Left ventricle myocardium superior (tissue), 1 donor: ENCODE results near the gene PRKCH. TPM values are rescaled to one million over a fixed set of nuclear protein-coding genes. Genes with fewer than 3 reads are reported as not detected.

Experiments
- ATAC-seq: fragments of 200-7000 bp; cut with Tn5 transposase; one replicate; pipeline ENCODE4 v1.9.1; 2020; ENCODE audit warnings: mild to moderate bottlenecking, moderate library complexity
- DNase-seq: peaks from one replicate; pipeline ENCODE4 v3.0.0-alpha.2; 2020
- intact Hi-C: fragments of 100-400 bp; cut with micrococcal nuclease; formaldehyde crosslinking; loops from one replicate; pipeline ENCODE4 v1.11.0; 2022
- total RNA-seq: library from RNA; stranded (reverse); fragmentation: NEBNext Ultra II Directional; extraction: Animal tissue kit (Norgen Biotek cat#: 25700); gene quantifications from one replicate; pipeline ENCODE4 v1.2.1, GENCODE V29; 2021
- donor health status: DM: no; HTN: yes; CAD: no; lungs with severe emphysema.

The PRKCH gene
- total RNA-seq, 1 donor from 2014 or later = 15.9 TPM

DNA sequence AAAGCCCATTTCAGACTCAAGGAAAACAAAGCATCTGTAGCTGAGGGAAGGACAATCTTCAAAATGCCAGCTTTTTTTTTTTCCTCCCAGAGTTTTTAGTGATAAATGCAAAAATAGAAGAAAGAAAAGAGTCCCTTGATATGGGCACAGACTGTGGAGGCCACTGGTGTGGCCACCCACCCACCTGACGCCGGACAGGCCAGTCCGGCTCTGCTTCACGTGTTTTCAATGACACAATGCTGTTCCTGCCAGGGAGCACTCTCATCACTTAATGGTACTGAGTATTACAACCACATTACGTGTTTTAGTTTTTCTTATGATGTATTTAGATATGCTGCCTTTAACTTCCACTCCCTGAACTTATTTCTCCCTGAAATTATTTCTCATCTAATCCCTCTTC, 218.3 kb downstream of the PRKCH start:
- ATAC-seq = no peak
- DNase-seq = no peak
- intact Hi-C loops = no loop called here

- ATAC-seq (no peak), DNase-seq (no peak)
- intact Hi-C loops = no loop called here
These were observed 219.6 kb downstream of the PRKCH start for GRCh38 chr14:61540931-61541330.

DNA sequence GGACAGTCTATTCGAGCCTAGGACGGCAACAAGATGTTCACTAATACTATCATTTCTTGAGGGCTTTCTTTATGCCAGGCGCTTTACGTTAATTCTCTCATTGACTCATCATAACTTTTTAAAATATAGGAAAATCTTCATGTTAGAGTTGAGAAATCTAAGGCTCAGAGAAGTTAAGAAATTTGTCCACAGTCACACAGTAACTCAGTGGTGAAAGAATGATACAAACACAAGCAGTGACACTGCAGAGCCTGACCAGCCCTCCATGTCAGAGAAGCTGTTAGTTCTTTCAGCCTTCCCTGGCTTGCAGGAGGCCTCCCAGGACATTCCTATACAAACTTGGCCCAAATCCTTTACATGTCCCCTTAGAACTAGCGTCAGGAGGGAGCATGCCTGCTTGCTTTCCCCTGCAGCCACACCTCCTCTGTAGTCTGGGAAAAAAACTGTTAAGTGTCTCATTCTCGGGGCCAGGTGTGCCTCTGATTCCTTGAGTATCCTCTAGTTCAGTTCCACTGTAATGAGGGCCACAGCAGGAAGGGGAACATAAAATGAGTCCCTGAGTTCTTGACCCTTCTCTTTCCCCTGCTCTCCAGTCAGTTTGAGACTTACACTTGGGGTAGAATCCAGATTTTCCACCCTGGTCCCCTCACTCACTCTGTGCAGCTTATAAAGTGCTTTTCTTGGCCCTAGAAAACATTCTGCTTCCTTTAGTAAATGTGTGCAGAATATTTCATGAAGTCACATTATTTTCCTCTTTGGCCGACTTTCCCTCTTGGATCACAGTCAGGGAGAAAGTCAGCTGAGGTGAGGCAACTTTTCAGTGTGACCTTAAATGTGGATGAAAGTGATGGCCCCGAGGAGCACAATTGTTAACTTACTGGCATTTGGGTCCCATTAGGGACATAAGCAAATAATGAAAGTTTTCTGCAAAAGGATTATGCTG, 221.7 kb downstream of the PRKCH start:
- ATAC-seq = peak; percentile 46
- intact Hi-C loops = no loop called here
- no peak for DNase-seq

DNA sequence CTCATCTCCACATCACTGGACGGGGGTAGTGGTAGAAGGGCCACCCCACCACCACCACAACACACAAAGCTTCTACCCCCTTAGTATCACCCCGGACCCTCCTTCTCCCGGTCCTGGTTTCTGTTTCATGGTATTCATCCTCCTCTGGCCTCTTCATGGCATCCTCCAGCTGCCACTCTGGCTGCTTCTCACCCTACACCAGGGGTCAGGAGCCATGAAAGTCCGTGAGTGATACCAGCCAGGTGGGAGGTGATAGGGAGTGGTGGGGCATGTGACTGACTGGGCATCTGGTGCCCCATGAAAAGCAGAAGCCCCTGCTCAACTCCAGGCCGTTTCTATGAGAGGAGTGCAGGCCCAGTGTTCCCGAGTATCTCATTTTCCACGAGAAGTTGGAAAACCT, 222.6 kb downstream of the PRKCH start:
- intact Hi-C loops = no loop called here
- DNase-seq (no peak), ATAC-seq (peak; percentile 3)

DNA sequence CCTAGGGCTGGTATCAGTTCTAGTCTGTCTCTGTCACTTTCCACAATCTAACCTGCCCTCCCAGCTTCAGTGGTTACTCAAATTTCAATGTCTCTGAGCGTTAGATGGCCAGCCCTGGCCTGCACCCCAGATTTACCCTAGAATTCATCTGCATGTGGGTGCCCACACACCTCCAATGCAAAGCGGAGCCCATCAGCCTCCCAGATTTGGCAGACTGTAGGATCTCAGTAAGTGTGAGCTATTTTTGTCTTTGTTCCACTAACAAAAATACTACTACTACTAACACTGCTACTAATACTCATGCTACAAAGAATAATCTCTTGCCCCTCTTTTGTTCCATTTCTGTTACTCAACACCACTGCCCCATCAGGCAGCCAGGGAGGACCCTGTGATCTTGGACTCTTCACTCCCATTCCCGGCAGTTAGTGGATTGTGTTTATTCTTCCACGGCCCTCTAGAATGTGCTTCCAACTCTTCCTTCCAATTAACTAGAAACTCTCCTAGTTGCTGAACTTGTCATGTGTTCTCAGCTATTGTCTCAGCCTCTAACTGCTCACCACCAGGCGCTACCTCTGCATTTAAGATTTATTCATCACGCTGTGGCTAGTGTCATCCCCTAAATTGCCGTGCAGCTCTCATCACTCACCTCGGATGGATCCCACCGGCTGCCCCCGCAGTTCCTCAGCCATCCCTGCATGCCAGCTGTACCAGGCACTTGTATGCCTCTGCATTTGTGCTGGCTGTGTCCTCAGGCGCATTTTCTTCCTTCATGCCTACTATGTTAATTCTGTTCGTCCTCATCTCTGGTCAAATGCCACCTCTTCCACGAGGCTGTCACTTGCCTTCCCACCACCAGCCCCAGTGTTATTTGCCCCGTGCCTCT, 223.3 kb downstream of the PRKCH start:
- intact Hi-C loops = no loop called here
- peak; percentile 77 for ATAC-seq
- DNase-seq = no peak

DNA sequence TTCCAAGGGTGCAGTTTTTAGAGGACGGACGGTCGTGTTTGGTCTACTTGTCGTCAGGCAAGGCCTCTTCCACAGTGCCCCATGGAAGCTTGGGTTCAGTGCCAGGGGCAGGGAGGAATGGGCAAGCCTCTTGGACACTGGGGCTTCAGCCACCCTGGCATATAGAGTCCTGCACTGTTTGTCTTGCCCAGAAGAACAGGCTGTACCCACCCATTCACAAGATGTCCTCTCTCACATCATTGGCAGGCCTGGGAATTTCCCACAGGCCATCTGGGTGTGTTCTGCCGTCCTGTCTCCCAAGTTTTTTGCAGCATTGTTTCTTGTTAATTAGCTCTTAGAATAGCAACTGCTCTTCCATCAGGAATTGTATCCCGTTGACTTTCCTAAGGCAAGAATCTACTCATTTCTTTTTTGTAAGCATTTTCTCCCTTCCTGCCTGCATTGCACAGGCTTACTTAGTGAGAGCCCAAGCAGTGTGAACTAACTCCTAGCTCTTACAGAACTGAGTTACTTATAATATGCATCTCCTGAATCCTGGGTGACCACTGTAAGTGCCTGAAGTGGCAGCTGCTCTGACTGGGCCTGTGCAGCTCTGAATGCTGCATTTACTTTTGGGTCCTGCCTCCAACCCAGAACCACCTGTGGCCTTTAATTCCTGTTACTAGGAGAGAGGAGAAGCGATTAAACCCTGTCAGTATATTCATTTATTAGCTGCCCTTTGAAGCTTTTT, 224.5 kb downstream of the PRKCH start:
- intact Hi-C loops = no loop called here
- ATAC-seq (peak; percentile 21), DNase-seq (no peak)

DNA sequence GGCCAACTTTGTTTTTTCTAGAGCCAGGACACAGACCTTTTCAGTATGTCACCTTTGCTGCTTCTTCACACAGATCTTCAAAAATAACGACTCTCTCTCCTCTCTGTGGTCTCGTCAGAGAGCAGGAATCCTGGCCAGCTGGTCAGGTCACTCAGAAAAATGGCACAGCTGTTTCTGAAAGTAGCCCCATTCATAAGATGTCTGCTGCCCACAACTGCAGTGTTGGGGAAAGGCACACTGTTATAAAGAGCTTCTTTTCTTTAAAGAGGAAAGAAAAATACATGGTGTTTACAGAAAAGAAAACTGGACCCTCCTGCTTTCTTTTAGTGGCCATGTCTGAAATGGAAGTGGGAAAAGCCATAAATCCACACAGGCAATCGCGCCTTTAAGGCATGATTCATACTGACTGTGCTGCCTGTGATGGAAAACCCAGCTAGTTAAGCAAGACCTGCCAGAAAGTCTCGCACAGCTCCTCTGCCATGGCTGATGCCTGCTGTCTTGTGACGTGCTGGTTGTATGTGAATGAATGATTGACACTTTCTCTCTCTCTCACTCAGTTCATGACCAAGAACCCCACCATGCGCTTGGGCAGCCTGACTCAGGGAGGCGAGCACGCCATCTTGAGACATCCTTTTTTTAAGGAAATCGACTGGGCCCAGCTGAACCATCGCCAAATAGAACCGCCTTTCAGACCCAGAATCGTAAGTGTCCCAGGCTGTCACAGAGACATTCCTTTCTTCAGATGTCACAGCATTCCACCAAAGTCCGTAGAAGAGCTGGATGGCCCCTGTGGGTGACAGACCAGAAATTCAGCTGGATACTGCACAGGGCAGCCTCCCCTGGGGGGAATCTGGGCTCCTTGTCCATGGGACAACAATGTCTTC, 226.0 kb downstream of the PRKCH start:
- intact Hi-C loops = no loop called here
- no peak for DNase-seq
- ATAC-seq = no peak

DNA sequence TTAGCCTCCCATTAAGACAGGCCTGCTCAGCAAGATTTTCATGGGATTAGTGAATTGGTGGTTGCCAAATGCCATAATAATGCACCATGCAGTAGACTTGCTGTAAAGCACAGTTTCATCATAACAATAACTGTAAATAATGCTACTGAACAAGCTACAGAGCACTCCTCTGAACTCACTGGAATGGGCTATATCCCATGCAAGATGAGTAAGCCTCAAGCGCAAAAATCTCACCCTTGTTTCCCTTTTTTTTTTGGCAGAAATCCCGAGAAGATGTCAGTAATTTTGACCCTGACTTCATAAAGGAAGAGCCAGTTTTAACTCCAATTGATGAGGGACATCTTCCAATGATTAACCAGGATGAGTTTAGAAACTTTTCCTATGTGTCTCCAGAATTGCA, 228.0 kb downstream of the PRKCH start:
- DNase-seq (no peak), ATAC-seq (no peak)
- intact Hi-C loops = no loop called here

DNA sequence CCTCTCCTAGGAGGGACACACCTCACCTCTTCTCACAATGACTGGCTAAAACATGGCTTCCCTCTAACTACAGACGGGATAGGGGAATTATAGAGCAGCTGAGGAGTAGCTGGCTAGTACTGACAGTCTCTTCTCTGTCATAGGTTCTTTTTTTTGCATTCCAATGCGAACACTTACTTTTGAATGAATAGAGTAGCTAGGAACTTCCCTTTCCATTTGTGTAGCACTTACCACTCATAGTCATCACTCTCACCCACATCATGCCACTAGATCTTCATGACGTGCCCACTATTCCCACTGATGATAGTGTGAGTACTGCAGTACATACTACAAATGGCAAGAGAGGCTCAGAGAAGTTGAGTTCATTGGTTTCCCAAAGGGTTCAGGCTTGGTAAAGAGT, 230.0 kb downstream of the PRKCH start:
- DNase-seq (no peak), ATAC-seq (no peak)
- intact Hi-C loops = no loop called here

GRCh38 chr14:61552241-61552640, 230.9 kb downstream of the PRKCH start:
- ATAC-seq (peak; percentile 17), DNase-seq (no peak)
- intact Hi-C loops = no loop called here

DNA sequence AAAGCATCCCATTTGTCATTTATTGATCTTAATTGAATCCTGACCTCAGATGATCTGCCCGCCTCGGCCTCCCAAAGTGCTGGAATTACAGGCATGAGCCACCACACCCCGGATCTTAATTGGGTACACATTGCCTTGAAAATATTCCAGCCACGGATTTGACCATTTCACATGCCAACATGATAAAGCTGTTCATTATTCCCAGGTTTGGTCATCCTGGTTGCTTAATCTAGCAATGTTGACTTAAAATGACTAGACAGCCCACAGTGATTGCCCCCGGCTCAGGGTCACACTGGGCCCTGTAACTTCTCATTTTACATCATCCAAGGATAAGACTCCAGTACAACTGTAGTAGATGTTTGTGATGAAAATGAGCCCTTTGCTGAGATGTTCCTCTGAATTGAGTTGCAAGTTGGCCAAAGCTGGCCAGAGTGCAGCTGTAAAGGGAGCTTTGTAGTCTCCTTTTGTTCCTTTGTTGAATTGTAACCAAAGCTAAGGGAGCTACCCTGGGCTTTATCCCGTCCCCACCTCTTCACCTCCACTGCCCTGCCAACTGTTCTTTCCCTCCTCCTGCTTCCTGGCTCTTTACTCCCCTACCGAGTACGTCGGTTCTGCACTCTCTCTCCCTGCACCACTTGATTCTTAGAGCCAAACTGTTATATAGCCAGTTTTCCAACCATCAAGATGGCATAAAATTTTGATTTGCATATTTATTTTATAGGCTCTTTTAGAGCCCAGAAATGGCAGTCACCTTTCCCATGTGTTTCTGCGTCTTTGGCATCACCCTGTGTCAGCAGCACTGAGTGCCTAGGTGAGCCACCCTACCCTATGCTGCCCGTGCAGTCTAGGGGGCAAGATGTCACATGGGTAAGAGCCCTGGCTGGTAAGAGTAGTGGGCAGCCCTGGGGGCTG, 232.6 kb downstream of the PRKCH start:
- DNase-seq = no peak
- ATAC-seq = peak; percentile 41
- intact Hi-C loops = no loop called here

DNA sequence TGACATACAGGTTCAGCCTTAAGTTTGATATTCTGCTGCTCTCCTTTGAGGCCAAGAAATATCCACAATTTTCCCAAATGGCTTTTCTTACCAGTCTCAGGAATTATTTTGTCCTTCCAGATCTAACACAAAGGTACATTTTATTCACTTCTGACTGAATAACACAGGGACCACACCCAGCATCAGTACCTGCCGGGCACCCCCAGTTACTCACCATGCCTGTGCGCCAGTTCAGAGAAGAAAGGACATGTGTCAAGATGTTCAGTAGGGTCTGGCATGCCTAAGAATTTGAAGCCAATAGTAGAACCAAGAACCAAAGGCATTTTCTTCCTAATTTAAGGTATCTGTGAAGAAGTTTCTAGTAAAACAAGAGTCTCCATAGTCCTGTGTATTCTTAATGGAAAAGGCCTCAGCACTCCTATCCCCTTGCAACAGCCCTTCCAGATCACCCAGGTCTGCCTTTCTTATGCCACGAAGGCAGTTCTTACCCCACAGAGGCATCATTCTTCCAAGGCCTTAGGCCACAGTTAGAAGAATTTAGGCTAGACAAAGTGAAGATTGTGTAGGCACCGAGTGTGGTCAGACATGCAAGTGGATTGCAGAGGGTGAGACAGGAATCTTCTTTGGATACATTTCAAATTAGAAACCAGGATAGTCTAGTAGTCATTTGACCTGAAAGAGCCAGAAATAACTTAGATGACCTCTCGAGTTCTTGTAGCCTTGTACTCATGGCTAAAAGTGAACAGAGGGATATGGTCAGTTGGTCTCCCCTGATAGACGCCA, 233.9 kb downstream of the PRKCH start:
- no peak for ATAC-seq
- intact Hi-C loops = no loop called here
- no peak for DNase-seq

DNA sequence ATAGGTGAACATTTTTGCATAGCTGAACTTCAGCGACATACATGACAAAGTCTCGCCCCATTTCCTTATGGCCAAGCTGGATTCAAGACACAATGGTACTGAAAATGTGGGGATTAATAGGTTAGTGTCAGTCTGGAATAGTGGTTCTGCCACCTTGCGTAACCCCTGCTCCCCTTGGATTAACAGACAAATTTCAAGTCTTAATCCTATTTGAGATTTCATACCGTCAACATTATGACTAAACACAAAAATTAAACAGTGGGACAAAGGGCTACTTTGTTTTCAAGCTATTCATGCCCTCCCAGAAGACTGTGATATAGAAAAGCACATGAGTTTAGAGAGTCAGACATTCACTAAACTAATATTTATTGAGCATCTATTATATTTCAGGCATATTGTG, 235.1 kb downstream of the PRKCH start:
- intact Hi-C loops = no loop called here
- DNase-seq (no peak), ATAC-seq (no peak)

GRCh38 chr14:61557262-61557661, 235.9 kb downstream of the PRKCH start:
- intact Hi-C loops = no loop called here
- ATAC-seq = no peak
- DNase-seq = no peak

- intact Hi-C loops = no loop called here
- ATAC-seq = no peak
- DNase-seq = no peak
These were observed 236.5 kb downstream of the PRKCH start for GRCh38 chr14:61557854-61558253.

DNA sequence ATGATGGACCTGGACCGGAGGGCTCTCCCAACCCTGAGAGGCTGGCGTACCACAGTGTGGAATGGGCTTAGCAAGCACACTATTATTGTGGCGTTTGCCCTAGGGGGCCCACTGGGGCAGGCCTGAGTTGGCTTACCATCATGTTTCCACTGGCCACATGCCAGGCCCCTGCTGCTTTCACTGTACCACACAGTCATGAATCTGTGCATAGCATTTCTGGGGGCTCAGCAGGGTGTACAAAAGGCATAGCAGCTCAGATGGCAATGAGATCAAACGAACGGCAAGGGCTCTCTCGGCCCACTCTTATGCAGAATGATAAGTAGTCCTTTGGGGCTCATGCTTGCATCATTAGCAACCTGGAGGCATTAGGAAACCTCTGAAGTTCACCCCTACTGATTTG, 236.9 kb downstream of the PRKCH start:
- ATAC-seq (no peak), DNase-seq (peak; percentile 52)
- intact Hi-C loops = no loop called here

DNA sequence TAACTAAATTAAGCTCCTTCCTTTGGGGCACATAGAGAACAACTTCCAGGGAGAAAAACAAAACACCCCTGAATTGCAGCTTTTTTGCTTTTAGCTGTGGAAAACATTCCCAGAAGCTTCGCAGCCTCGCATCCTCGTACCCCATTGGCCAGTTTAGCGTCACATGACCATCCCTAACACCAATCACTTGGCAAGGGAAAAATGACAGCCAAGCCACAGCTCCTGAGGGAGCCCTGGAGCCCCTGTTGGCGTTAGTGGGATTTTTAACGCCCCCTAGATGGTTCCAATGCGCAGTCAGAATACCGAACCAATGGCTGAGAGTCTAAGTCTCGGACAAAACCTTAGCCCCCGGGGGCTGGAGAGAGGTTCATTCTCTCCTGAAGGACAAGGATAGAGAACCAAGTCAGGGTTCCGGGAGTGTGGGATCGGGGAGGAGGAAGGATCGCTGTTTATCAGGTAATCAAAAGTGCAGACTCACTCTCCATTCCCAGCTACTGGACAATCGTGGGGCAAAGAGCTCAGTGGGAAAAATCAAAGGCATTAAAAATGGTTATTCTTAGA, 238.3 kb downstream of the PRKCH start:
- ATAC-seq (no peak), DNase-seq (no peak)
- intact Hi-C loops = no loop called here
